Hematopoietic multipotent progenitor cell treated with erythropoietin and hydrocortisone succinate and interleukin-3 and kit ligand, for 8 days (in vitro differentiated cells): Measurements from ENCODE around the gene CADPS2.

Source experiments
- DNase-seq: peaks from one replicate; pipeline ENCODE4 v3.0.0-alpha.2; 2015

Gene CADPS2

GRCh38 chr7:122343601-122344302 is 542.5 kb downstream of the CADPS2 start:
- DNase-seq: no peak

GRCh38 chr7:122340427-122340826 is 545.8 kb downstream of the CADPS2 start:
- no peak for DNase-seq

GRCh38 chr7:122339145-122339904 is 546.9 kb downstream of the CADPS2 start:
- no peak for DNase-seq

- DNase-seq: no peak
These were observed 549.2 kb downstream of the CADPS2 start for GRCh38 chr7:122337011-122337410.

GRCh38 chr7:122329145-122329802 is 557.0 kb downstream of the CADPS2 start:
- DNase-seq: no peak

- DNase-seq: no peak
These were observed 558.3 kb downstream of the CADPS2 start for GRCh38 chr7:122327969-122328368.

GRCh38 chr7:122316467-122317388 is 569.5 kb downstream of the CADPS2 start:
- DNase-seq: no peak

- DNase-seq: no peak
These were observed 570.5 kb downstream of the CADPS2 start for GRCh38 chr7:122315507-122316466.

GRCh38 chr7:122314284-122314683 is 572.0 kb downstream of the CADPS2 start:
- DNase-seq: no peak

GRCh38 chr7:122312789-122313188 is 573.5 kb downstream of the CADPS2 start:
- no peak for DNase-seq

- no peak for DNase-seq
These were observed 574.4 kb downstream of the CADPS2 start for GRCh38 chr7:122311734-122312450.

- no peak for DNase-seq
These were observed 575.1 kb downstream of the CADPS2 start for GRCh38 chr7:122311050-122311700.

- DNase-seq: no peak
These were observed 575.9 kb downstream of the CADPS2 start for GRCh38 chr7:122310119-122311021.

GRCh38 chr7:122309421-122309820 is 576.8 kb downstream of the CADPS2 start:
- no peak for DNase-seq

- DNase-seq: no peak
These were observed 579.0 kb downstream of the CADPS2 start for GRCh38 chr7:122307228-122307621.

GRCh38 chr7:122306320-122307227 is 579.7 kb downstream of the CADPS2 start:
- no peak for DNase-seq

- DNase-seq: no peak
These were observed 580.6 kb downstream of the CADPS2 start for GRCh38 chr7:122305475-122306319.
